Neural progenitor cell (in vitro differentiated cells): ENCODE results near the gene CLDN8. TPM values are rescaled to one million over a fixed set of nuclear protein-coding genes. Genes with fewer than 3 reads are reported as not detected.

Experiments
- DNase-seq: peaks from one replicate; pipeline ENCODE4 v3.0.0-alpha.2; 2016; ENCODE audit warnings: low spot score
- H2AFZ ChIP-seq: fragments of 200-600 bp; sonication (generic); replicated peaks from 2 replicates; pipeline ENCODE4 v1.6.1; 2016; ENCODE audit warnings: antibody characterized with exemption
- H3F3A ChIP-seq: fragments of 200-600 bp; sonication (generic); 2 replicates; pipeline ENCODE4 v1.6.1; 2016; ENCODE audit warnings: antibody characterized with exemption, low read depth
- H3K27ac ChIP-seq: fragments of 200-600 bp; sonication (generic); 2 replicates; pipeline ENCODE4 v1.5.1; 2016; ENCODE audit warnings: mild to moderate bottlenecking
- H3K27me3 ChIP-seq: fragments of 200-600 bp; sonication (generic); 2 replicates; pipeline ENCODE4 v1.6.1; 2016; ENCODE audit warnings: mild to moderate bottlenecking, moderate library complexity
- H3K36me3 ChIP-seq: fragments of 200-600 bp; sonication (generic); 2 replicates; pipeline ENCODE4 v1.5.1; 2016
- H3K4me1 ChIP-seq: fragments of 200-600 bp; sonication (generic); 2 replicates; pipeline ENCODE4 v1.6.1; 2016; ENCODE audit warnings: mixed run types
- H3K4me2 ChIP-seq: fragments of 200-600 bp; sonication (generic); 2 replicates; pipeline ENCODE4 v1.6.1; 2016
- H3K4me3 ChIP-seq: fragments of 200-600 bp; sonication (generic); 2 replicates; pipeline ENCODE4 v1.5.1; 2016
- H3K79me2 ChIP-seq: fragments of 200-600 bp; sonication (generic); 2 replicates; pipeline ENCODE4 v1.6.1; 2016; ENCODE audit warnings: low read depth
- H3K9ac ChIP-seq: fragments of 200-600 bp; sonication (generic); 2 replicates; pipeline ENCODE4 v1.6.1; 2016
- H3K9me3 ChIP-seq: fragments of 200-600 bp; sonication (generic); 2 replicates; pipeline ENCODE4 v1.5.1; 2016; ENCODE audit warnings: low read depth
- H4K20me1 ChIP-seq: fragments of 200-600 bp; sonication (generic); 2 replicates; pipeline ENCODE4 v1.6.1; 2016; ENCODE audit warnings: low read depth
- H3K27ac Mint-ChIP-seq: 3 replicates; pipeline ENCODE4 v1.8.0; 2021; ENCODE audit warnings: mixed read lengths
- H3K27me3 Mint-ChIP-seq: 2 replicates; pipeline ENCODE4 v1.8.0; 2022; ENCODE audit warnings: low read depth, mild to moderate bottlenecking, inconsistent platforms, moderate library complexity, mixed read lengths; ENCODE audit not compliant: insufficient read depth
- H3K36me3 Mint-ChIP-seq: 3 replicates; pipeline ENCODE4 v1.8.0; 2021; ENCODE audit warnings: mixed read lengths
- H3K4me1 Mint-ChIP-seq: 3 replicates; pipeline ENCODE4 v1.8.0; 2021; ENCODE audit warnings: mixed read lengths
- H3K4me3 Mint-ChIP-seq: 3 replicates; pipeline ENCODE4 v1.8.0; 2021; ENCODE audit warnings: mild to moderate bottlenecking, moderate library complexity, mixed read lengths
- H3K9me3 Mint-ChIP-seq: 3 replicates; pipeline ENCODE4 v1.8.0; 2020; ENCODE audit warnings: mixed read lengths
- CTCF ChIP-seq: fragments of 200-600 bp; sonication (generic); IDR thresholded peaks from 2 replicates; pipeline ENCODE4 v1.5.1; 2017; ENCODE audit warnings: antibody characterized with exemption, mild to moderate bottlenecking
- EZH2 ChIP-seq: fragments of 200-600 bp; sonication (generic); IDR thresholded peaks from 2 replicates; pipeline ENCODE4 v1.6.1; 2017; ENCODE audit warnings: antibody characterized with exemption, mild to moderate bottlenecking, moderate library complexity
- EZH2phosphoT487 ChIP-seq: fragments of 200-600 bp; sonication (generic); IDR thresholded peaks from 2 replicates; pipeline ENCODE4 v1.6.1; 2017; ENCODE audit warnings: antibody characterized with exemption
- total RNA-seq: library from RNA; depleted of rRNA; stranded (reverse); fragments of >200 nt; gene quantifications from 2 replicates; pipeline ENCODE4 v1.2.3, GENCODE V29; 2015; ENCODE audit warnings: low replicate concordance

CLDN8 gene
- total RNA-seq, 1 donor from 2014 or later, result not detected

- H3K4me3 ChIP-seq, result no peak overlapping the region
- no peaks in the 10 kb centered on the region for H3K36me3 ChIP-seq
- no peaks in the 10 kb centered on the region for H3K79me2 ChIP-seq
- TF ChIP-seq EZH2 (no peak), EZH2phosphoT487 (no peak), CTCF (no peak)
- no peak overlapping the region for H3K27ac ChIP-seq
- peak overlapping the region; percentile 33 for H2AFZ ChIP-seq
- H3K9me3 ChIP-seq, result no peaks in the 10 kb centered on the region
- H3K4me1 ChIP-seq, result no peaks in the 10 kb centered on the region
- H3K4me1 Mint-ChIP-seq, result no peaks in the 10 kb centered on the region
- H3K9me3 Mint-ChIP-seq, result no peaks in the 10 kb centered on the region
- no peaks in the 10 kb centered on the region for H4K20me1 ChIP-seq
- DNase-seq, result no peak
- H3K36me3 Mint-ChIP-seq, result no peaks in the 10 kb centered on the region
- H3K27ac Mint-ChIP-seq, result no peak overlapping the region
- H3K4me2 ChIP-seq, result no peak overlapping the region
- H3F3A ChIP-seq, result no peaks in the 10 kb centered on the region
- no peaks in the 10 kb centered on the region for H3K27me3 Mint-ChIP-seq
- no peak overlapping the region for H3K4me3 Mint-ChIP-seq
- H3K9ac ChIP-seq, result no peak overlapping the region
- no peaks in the 10 kb centered on the region for H3K27me3 ChIP-seq
Observed at GRCh38 chr21:30193201-30193600, 22.7 kb downstream of the CLDN8 start.

GRCh38 chr21:30190554-30190953, 25.3 kb downstream of the CLDN8 start:
- H3K36me3 ChIP-seq, result no peaks in the 10 kb centered on the region
- no peaks in the 10 kb centered on the region for H3K27me3 Mint-ChIP-seq
- H3K4me2 ChIP-seq, result no peak overlapping the region
- no peaks in the 10 kb centered on the region for H3K36me3 Mint-ChIP-seq
- H3K4me1 Mint-ChIP-seq, result no peaks in the 10 kb centered on the region
- no peak for DNase-seq
- H3K27ac Mint-ChIP-seq, result no peak overlapping the region
- no peaks in the 10 kb centered on the region for H3K4me1 ChIP-seq
- H3K27ac ChIP-seq, result no peak overlapping the region
- no peaks in the 10 kb centered on the region for H3K27me3 ChIP-seq
- no peak for TF ChIP-seq EZH2
- no peak for TF ChIP-seq CTCF
- TF ChIP-seq EZH2phosphoT487, result no peak
- no peak overlapping the region for H3K4me3 Mint-ChIP-seq
- no peak overlapping the region for H3K4me3 ChIP-seq
- H3K9me3 Mint-ChIP-seq, result no peaks in the 10 kb centered on the region
- H2AFZ ChIP-seq, result no peak overlapping the region
- H3K79me2 ChIP-seq, result no peaks in the 10 kb centered on the region
- no peaks in the 10 kb centered on the region for H3F3A ChIP-seq
- H3K9ac ChIP-seq, result no peak overlapping the region
- H3K9me3 ChIP-seq, result no peaks in the 10 kb centered on the region
- no peaks in the 10 kb centered on the region for H4K20me1 ChIP-seq

- no peak overlapping the region for H2AFZ ChIP-seq
- no peak overlapping the region for H3K4me3 Mint-ChIP-seq
Observed at GRCh38 chr21:30189773-30190172, 26.1 kb downstream of the CLDN8 start.

More at GRCh38 chr21:30189773-30190172, 26.1 kb downstream of the CLDN8 start:
- no peaks in the 10 kb centered on the region for H3K9me3 ChIP-seq
- no peak overlapping the region for H3K27ac ChIP-seq
- TF ChIP-seq EZH2phosphoT487, result no peak
- TF ChIP-seq CTCF, result no peak
- no peak for TF ChIP-seq EZH2
- H3K36me3 Mint-ChIP-seq, result no peaks in the 10 kb centered on the region
- H3K4me1 Mint-ChIP-seq, result no peaks in the 10 kb centered on the region
- H3K27me3 Mint-ChIP-seq, result no peaks in the 10 kb centered on the region
- H3K4me2 ChIP-seq, result no peak overlapping the region
- no peak overlapping the region for H3K4me3 ChIP-seq
- H3K27ac Mint-ChIP-seq, result no peak overlapping the region
- H3F3A ChIP-seq, result no peaks in the 10 kb centered on the region
- no peak for DNase-seq
- H3K79me2 ChIP-seq, result no peaks in the 10 kb centered on the region
- H3K9me3 Mint-ChIP-seq, result no peaks in the 10 kb centered on the region
- H3K4me1 ChIP-seq, result no peaks in the 10 kb centered on the region
- H4K20me1 ChIP-seq, result no peaks in the 10 kb centered on the region
- no peaks in the 10 kb centered on the region for H3K27me3 ChIP-seq
- no peaks in the 10 kb centered on the region for H3K36me3 ChIP-seq
- H3K9ac ChIP-seq, result no peak overlapping the region
